Medulla oblongata (tissue), 1 donor: Measurements from ENCODE around the gene SMARCC1.
A peak's percentile ranks its signal among the peaks of the same experiment; 100 is the strongest.
"Not testable (repeated sequence)": the region's sequence is repeated elsewhere in the genome, so short reads cannot be mapped to it uniquely, and the experiment has no call there.

Experiments used
- DNase-seq: peaks from one replicate; pipeline ENCODE4 v3.0.0-alpha.2; 2015; ENCODE audit errors: extremely low spot score

SMARCC1 gene

DNA sequence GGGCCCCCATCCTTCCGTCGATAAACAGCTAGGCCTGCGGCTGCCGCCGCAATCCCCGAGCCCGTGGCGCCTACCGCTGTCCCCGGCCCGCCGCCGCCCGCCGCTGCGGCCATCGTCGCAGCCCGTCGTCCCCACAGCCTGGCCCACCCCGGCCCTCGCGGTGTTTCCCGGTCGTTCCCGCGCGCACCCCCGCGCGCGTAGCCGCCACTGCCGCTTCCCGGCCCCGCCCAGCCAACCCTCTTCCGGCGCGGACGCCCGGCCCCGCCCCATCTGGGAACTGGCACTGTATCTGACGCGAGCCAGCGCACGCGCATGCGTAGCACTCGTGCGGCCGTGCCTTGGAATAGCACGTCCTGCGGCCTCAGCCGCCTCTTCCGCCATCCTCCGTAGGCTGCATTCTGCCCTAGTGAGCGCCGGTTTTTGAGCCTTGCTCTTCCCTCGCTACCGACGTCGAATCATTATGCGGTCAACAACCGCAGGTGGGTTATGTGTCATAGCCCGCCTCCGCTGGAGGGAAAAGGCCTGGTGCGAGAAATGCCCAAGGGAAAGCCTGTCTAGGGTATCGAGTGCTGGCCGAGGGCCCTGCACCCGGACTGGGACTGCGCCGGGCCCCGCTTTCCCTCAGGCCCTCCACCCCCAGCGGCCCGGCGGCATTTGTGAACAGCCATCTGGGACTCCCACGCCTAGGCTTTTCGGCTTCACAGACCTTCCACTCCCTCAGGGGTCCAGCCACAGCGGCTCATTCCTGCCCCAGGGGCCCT lies at the start of gene SMARCC1:
Gene SMARCC1 (minus strand): TSS at position 209 of the 761 bp plus-strand sequence. CDS start 96 bp downstream, at position 113.
- DNase-seq: peak; percentile 97

DNA sequence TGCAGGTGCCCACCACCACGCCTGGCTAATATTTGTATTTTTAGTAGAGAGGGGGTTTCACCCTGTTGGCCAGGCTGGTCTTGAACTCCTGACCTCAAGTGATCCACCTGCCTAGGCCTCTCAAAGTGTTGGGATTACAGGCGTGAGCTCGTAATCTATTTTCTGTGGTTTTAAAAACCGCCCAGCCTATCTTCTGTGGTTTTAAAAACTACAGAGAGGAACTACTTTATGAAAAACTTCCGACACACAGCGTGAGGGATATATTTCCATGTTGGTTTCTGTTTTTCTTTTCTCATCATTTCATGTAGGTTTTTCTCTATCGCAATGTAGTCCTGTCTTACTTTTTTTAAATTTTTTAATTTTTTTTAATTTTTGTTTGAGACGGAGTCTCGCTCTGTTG lies 47.8 kb upstream of the SMARCC1 start:
- not testable (repeated sequence) for DNase-seq

DNA sequence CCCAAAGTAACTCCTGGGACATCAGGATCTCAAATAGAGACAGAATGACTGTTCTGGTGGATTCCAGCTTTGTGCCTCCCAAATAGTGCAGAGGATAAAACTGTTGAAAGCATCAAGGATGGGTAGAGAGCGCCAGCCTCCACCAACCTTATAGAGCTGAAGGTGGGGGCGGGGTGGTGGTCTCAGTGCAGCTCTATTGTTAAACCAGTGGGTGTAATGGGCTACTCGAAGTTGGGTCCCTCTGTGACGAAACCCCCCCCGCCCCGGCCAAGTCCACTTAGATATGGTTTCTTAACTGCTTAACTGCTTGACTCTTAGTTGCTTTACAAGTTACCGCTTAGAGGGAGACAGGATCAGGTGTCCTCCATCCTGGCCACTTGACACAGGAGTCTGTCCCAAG lies 43.9 kb upstream of the SMARCC1 start:
- no peak for DNase-seq

DNA sequence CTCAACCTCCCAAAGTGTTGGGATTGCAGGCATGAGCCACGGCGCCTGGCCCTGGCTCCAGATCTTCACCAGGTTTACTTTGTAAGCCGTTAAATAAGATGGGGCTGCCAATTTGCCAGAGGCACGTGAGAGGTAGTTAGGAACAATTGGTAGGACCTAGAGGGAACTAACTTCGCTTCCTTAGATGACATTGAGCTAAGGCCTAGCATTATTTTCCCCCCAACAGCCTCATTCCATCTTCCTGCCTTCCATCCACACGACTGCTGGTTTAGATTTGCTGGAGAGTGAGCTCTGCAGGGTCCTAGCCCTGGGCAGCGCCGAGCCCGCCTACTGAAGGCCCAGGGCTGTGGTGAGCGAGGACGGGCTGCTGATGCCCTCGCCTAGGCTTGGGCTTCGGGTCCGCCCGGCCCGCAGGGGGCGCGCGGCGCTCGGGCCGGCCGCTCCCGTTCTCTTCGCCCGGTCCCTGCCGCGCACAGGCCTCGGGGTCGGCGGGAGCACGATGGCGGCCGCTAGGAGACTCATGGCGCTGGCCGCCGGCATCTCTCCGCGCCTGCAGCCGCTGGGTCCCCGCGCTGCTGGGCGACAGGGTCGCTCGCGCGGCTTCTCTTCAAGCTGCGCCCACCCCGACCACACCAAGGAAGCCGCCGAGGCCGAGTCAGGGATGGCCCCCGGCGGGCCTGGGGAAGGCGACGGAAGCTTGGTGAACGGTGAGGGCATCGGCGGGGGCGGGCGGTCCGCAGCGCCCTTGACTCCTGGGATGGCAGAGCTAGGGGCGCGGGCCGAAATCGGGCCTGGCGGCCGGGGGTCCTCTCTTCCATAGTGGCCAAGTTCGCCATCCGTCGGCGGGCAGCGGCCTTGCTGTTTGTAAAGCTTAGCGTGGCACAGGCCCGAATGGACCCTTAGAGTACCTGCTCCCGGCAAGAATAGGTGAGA lies 43.1 kb upstream of the SMARCC1 start:
- peak; percentile 85 for DNase-seq

DNA sequence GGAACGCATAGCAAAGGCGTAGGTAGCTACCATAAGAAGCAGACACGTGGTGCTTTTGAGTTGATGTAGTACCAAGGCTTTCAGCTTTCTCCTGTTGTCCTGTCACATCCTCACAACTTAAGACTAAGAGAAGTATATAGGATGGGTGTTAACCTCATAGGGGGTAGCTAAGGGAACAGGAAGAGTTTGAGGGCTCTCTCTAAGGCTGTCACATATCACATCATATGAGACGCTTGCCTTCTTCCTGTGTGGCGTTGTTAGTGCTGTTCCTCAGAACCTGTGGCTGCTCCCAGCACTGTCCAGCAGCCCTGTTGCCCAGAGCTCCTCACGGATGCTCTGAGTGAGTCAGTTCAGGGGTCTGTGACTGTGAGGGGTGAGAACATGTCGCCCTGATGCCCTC lies 35.9 kb upstream of the SMARCC1 start:
- no peak for DNase-seq

DNA sequence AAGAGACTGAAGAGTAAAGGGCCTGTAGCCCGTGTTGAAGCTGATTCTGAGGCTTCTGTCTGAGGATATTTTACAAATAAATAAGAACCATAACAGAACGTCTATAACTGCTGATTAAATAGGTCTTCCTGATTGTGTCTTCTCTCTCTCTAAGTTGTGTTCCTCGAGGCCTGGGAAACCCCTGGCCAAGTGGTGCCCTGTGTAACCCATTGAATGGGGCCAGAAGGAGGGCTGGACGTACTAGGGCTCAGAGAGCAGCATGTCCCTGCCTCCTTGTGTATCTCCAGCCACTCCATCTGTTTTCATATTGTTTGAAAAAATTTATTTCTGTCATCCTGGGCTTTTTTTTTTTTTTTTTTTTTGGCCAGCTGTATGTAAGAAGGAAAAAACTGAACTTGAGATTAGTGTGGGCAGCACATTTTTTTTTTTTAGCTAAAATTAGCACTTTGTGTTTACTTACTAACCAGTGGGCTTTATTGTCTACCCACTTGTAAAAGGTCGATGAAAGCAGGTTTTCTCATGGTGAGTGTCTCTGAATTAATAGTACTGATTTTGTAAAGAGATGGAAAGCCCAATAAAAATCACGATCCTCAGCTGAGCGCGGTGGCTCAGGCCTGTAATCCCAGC lies 32.0 kb upstream of the SMARCC1 start:
- DNase-seq: no peak

DNA sequence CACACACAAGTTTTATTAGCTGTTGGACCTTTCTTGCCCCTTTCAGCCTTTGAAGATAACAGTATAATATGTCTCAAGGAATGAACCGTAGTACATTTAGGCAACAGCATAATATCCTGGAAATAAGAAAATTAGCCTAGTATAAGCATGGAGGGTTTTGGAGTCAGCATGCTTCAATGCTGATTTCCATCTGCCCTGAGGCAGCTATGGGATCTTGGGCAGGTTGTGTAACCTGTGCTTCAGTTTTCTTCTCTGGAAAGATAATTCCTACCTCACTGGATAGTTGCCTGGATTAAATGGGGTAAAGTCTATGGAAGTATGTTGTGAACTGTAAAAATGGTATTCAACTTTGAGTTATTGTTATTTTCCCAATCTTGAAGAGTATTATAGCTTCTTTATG lies 22.9 kb upstream of the SMARCC1 start:
- DNase-seq: no peak

DNA sequence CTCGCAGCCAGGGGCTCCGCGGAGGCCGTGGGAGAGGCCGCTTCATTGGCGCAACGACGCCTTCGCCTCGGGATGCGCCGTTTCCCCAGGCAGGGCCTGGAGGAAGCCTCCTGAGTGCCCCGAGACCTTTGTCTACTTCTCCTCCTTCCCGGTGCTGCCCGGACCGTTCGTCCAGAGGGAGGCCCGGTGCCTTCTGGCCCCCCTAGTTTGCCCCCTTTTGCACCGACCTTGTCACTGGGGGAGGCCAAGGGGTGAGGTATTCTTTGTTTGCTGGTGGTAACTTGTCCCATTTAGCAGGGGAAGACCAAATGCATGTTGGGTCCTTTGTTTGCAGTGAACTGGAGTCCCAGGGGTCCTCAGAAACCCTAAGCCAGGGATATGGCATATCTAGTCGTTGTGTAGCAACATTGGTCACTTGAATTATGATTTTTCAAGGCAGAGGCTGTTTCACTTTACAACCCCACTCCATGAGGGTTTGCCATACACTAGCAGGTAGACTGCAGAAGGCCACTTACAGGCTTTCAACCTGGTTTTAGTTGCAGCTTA lies 21.9 kb upstream of the SMARCC1 start:
- no peak for DNase-seq

DNA sequence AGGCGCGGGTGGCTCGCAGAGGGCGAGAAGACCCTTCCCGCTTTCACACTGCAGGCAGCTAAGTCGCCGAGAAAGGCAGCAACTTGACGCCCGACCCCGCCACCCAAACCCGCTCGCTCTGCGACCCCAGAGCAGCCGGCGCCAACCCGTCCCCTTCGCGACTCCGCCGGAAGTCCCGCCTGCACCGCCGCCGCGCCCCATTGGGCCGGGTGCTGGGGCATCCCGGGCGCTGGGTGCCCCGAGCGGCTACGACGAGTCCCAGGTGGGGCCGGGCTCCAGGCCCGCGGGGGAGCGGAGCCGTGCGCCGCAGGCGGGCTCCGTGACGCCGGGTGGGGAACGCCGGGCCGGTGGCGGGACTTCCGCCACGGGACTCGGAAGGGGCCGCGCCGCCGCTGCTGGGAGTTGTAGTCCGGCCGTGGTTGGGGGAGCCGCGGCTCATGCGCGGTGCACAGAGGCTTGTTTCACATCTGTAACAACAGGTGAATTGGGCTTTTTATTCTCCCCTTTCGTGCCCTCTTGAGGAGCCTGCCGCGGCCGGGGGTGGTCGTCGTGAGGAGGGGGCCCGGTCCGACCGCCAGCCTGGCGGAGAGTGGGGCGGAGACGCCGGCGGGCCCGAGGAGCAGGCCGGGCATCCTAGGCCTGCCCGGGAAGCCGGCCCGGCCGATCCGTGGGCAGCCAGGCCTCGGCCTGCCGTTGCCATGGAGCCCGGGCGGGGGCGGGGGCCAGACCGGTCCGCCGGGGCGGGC lies 21.2 kb upstream of the SMARCC1 start, which contains the start of gene DHX30:
Gene DHX30 (plus strand): TSS at position 405 of the 746 bp plus-strand sequence. CDS start 7,546 bp downstream, outside the sequence.
- peak; percentile 92 for DNase-seq

DNA sequence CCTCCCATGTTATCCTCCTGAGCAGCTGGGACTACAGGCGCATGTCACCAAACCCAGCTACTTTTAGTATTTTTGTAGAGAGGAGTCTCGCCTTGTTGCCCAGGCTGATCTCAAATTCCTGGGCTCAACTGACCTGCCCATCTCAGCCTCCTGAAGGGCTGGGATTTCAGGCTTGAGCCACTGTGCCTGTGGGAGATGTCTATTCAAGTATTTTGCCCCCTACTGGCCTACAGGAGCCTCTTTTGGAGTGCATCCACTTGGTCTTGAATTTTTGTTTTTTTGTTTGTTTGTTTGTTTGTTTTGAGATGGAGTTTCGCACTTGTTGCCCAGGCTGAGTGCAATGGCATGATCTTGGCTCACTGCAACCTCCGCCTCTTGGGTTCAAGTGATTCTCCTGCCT lies 18.0 kb upstream of the SMARCC1 start:
- no peak for DNase-seq

DNA sequence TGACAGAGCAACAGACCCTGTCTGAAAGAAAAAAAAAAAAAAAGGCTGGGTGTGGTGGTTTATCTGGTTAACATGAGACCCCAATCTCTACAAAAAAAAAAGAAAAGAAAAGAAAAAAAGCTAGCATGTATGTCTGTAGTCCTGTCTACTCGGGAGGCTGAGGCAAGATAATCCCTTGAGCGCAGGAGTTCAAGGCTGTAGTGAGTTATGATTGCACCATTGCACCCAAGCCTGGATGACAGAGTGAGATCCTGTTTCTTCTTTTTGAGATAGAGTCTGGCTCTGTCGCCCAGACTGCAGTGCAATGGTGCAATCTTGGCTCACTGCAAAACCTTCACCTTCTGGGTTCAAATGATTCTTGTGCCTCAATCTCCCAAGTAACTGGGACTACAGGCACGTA lies 12.9 kb upstream of the SMARCC1 start:
- no peak for DNase-seq

DNA sequence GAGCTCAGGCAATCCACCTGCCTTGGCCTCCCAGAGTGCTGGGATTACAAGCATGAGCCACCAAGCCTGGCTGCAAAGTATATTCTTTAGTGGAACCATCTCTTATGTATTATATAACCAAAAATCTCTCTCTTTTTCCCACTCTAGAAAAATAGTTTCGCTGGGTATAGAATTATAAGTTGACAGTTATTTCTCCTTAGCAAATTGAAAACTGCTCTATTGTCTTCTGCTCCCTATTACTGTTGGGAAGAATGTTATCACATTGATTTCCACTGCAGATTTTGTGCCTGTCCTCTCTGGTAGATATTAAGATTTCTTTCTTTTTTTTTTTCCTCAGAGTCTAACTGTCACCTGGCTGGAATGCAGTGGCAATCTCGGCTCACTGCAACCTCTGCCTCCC lies 11.0 kb upstream of the SMARCC1 start:
- no peak for DNase-seq

DNA sequence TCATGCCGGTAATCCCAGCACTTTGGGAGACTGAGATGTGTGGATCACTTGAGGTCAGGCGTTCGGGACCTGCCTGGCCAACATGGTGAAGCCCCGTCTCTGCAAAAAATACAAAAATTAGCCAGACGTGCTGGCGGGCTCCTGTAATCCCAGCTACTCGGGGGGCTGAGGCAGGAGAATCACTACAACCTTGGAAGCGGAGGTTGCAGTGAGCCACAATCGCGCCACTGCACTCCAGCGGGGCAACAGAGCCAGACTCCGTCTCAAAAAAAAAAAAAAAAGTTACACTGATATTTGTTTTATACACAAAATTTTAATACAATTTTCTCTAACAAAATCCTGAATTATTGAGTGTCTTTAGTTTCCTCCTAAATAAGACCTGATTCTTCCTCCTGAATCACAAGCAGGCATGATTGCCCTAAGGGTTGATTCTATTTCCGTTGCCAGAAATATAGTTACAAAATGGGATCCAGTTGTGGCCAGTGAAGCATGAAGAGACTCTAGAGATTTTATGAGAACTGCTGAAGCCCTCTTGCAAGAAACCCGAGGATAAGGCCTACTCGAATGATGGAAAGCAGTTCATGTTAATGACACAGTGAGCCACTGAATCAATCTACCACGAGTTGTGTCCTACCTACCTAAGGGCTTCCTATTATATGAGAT lies 9.6 kb upstream of the SMARCC1 start:
- DNase-seq: no peak

DNA sequence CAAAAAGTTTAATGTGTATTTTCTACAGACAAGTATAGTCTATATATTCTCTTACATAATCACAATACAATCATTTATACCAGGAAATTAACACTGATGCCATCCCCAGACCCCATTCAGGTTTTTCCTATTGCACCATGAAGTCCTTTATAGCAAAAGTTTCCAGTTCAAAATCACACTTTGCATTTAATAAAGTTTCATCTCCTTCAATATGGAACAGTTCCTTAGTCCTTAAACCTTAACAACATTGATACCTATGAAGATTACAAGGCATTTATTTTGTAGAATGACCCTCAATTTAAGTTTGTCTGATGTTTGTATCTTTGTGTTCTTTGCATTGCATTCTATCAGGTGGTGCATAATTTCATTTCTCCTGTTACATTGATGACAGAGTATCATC lies 2.0 kb upstream of the SMARCC1 start:
- no peak for DNase-seq

DNA sequence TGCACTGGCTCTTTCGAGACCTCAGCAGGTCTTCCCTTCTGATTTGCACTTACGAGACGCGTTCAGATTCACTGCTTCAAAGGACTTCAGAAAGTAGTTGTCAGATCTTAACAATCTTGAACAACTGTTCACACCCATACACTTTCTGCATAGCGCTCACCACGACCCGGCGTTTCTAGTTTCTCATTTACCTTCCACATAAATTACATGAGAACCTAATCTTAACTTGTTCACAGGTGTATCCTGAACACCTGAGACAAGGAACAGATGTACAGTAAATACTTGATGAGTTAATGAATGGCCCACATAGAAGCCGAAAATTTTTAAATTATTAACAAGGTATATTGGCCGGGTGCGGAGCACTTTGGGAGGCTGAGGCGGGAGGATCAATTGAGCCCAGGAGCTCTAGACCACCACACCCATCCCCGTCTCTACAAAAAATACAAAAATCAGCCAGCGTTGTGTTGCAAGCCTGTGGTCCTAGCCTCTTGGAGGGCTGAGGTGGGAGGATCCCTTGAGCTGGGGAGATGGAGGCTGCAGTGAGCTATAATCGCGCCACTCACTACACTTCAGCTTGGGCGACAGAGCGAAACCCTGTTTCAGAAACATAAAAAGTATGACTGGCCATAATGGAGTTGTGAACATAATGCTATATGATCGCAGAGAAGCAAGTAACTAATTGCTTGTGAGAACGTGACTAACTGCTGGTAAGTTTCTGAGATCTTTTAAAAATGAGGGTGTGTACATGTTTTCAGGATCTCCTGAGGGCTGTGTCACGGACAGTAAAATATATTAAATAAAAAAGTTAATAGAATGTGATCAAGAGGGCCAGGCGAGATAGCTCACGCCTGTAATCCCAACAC lies 984 bp upstream of the SMARCC1 start:
- DNase-seq: no peak

DNA sequence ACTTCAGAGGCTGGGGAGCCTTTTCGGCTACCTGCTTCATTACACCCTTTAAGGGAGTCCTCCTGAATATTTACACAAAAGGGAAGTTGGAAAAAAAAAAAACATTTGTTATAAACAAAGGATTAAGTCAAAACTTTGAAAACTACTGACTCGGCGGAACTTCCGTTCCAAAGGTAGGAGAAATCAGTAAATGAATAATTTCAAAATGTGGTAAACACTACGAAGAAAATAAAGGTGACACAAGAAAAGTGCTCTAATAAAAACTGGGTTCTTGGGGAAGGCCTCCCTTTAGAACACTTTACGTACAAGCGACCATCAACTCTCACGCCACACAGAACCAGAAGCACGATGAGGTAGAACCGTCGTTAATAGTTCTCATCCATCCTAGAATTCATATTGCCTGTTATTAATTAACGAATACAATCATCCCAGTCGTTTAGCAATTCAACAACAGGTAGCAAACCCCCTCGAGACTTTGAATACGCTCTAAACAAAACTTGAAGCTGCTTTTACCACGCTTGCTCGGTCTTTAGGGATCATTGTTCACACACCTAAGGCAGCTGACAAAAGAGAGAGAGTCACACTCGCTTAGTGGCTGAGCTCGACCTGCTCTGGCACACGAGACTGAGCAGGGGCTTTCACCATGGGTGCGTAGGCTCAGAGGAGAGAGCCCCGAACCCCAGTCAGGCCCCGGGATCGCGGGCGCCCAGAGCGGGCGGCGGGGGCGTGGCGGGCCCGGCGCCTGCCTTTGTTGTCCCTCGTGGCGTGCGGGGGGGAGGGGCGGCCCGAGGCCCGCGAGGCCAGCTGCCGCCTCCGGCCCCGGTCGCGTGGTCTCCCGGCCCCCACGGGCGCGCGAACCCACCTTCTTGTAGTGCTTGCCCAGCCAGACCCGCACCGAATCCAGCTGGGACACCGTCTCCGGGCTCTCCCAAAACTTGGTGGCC lies 680 bp downstream of the SMARCC1 start:
- DNase-seq: peak; percentile 61

DNA sequence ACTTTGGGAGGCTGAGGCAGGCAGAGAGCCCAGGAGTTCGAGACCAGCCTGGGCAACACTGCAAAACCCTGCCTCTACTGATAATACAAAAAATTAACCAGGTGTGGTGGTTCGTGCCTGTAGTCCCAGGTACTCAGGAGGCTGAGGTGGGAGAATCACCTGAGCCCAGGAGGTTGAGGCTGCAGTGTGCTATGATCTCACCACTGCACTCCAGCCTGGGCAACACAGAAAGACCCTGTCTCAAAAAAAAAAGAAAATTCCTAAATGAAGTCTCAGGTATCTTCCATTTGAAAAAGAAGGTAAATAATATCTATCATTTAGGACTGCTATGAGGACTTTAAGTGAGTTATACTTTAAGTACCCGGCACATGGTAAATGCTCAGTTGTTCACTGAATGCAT lies 2.9 kb downstream of the SMARCC1 start:
- DNase-seq: no peak

DNA sequence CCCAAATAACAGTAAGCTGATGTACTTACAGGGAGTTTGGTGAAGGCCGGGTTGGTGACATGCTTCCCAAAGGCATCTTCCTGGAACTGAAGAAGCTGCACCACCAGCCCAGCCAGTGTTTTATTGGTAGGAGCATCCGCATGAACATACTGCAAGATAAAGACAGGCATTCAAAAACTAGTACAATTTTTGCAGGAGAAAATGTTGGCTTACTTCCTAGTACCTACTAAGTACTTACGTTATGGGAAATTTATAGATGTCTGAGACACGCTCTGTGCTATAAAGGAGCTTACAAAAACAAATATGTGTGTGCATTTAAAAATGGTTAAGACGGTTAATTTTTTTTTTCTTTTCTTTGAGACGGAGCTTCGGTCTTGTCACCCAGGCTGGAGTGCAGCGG lies 8.9 kb downstream of the SMARCC1 start:
- DNase-seq: no peak

DNA sequence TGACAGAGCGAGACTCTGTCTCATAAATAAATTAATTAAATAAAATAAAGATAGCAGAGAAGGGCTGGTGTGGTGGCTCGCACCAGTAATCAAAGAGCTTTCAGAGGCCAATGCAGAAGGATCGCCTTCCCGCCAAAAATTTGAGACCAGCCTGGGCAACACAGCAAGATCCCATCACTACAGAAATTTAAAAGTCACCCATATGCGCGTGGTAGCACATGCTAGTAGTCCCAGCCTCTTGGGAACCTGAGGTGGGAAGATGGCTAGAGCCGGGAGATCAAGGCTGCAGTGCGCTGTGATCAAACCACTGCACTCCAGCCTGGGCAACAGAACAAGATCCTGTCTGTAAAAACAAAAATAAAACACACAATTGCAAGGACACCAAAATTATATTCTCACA lies 9.6 kb downstream of the SMARCC1 start:
- no peak for DNase-seq
